ENCODE results near the gene MRPL12.

The MRPL12 gene

GRCh38 chr17:81702934-81703746 is at the start of gene MRPL12:
MRPL12 (plus strand) TSS chr17:81703367; CDS start chr17:81703502, 135 bp downstream.
- DNase-seq (ENCODE audit: low read depth in 2 of 2), result peak; percentile 85 to 86

DNA sequence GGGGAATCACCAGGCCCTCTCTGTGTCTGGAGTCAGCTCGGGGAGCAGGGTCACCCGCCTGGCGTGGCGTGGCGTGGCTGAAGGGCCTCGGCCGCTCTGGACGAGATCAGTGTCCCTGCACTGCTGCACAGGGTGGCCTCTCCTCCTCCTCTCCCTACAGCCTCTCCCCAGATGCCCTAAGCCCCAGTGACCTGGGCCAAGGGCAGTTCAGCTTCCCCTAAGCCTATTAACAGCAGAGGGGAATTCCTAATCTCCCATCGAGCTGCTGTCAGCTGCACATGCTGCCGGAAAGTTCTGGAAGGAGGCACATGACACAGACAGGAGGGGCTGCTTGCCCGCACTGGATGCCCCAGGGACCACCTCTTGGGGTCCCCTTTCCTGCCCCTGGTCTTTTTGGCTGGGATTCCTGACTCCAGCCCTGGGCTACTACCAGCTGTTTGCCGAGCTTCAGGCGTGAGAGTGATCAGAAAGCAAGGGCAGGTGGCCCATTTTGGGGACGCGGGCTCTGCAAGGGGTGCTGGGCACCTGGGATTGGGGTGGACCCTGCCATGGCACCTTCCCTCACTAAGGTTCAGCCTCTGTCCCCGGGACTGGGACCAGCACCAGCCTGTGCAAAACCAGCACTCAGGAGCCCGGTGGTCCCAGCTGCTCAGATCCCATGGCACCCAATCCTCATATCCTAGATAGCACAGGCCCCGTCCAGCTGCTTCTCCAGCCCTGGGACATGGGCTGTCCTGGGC is 47.6 kb upstream of the MRPL12 start:
- DNase-seq (ENCODE audit: low read depth in 2 of 2), result no peak

GRCh38 chr17:81656118-81656743 is 46.9 kb upstream of the MRPL12 start, which contains the start of gene PDE6G:
PDE6G (minus strand) TSS chr17:81656542; CDS start chr17:81653305, 3,237 bp downstream.
- no peak for DNase-seq (ENCODE audit: low read depth in 2 of 2)

DNA sequence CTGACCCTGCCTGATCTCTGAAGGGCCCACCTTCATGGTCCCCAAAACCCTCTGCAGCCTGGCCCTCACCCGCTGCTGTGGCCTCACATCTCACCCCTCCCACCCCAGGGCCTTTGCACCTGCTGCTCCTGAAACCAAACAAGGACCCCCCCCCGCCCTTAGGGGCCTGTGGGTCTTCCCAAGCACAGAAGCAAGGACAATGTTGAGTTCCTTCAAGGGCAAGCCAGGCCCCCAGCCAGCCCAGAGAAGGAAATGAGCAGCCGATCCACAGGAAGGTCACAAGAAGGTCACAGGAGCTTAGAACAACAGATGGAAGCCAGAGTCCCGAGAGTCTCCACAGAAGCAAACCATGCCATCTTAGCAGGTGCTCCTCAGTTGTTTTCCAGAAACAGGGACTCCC is 46.3 kb upstream of the MRPL12 start:
- DNase-seq (ENCODE audit: low read depth in 2 of 2), result no peak

DNA sequence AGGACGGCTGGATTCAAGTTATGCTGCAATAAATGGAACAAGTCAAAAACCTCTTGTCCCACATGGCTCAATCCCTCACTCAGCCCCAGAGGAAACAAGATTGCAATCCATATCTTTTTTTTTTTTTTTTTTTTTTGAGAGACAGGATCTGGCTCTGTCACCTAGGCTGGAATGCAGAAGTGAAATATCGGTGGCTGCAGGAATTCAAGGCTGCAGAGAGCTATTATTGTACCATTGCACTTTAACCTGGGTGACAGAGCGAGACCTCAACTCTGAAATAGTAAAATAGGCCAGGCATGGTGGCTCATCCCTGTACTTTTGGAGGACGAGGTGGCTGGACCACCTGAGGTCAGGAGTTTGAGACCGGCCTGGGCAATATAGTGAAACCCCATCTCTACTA is 44.1 kb upstream of the MRPL12 start:
- DNase-seq (ENCODE audit: low read depth in 2 of 2), result no peak

DNA sequence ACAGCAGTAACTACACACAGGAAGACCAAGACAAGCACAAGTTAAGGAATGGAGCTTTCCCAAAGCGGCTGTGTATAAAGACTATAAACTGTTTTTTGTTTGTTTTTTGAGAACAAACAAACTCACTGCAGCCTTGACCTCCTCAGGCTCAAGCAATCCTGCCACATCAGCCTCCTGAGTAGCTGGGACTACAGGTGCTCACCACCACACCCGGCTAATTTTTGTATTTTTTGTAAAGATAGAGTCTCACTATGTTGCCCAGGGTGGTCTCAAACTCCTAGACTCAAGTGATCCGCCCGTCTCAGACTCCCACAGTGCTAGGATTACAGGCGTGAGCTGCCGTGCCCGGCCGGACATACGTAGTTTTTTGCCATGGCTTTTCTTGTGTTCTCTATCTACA is 42.7 kb upstream of the MRPL12 start:
- DNase-seq (ENCODE audit: low read depth in 2 of 2), result no peak

DNA sequence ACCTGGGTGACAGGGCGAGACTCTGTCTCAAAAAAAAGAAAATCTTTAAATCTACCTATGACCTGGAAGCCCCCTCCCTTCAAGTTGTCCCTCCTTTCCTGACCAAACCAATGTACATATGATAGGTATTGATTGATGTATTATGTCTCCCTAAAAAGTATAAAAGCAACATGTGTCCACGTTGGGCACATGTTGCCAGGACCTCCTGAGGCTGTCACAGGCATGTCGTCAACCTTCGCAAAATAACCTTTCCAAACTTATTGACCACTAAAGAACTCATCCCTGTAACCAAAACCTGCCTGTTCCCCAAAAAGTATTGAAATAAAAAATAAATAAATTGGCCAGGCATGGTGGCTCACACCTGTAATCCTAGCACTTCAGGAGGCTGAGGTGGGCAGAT is 41.2 kb upstream of the MRPL12 start:
- DNase-seq (ENCODE audit: low read depth in 2 of 2), result no peak

DNA sequence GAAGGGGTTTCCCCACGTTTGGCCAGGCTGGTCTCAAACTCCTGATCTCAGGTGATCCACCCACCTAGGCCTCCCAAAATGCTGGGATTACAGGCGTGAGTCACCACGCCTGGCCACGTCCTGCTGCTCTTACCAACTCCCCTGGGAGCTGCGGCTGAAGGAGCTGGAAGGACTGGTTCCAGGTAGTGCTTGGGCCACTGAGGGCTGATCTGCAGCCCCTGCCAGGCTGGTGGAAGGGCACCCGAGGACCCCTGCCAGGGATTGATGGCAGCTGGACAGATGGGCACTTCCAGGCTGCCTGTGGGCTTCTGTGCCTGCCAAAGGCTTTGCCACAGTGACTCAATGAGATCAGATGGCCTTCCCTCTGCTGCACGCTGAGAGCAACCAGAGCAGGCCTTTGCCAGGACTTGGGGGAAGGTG is 39.1 kb upstream of the MRPL12 start:
- DNase-seq (ENCODE audit: low read depth in 2 of 2), result no peak

- peak; percentile 36 to 51 for DNase-seq (ENCODE audit: low read depth in 2 of 2)
Measured at GRCh38 chr17:81665205-81666091, 37.7 kb upstream of the MRPL12 start.

GRCh38 chr17:81666092-81666341 is 37.1 kb upstream of the MRPL12 start:
- no peak for DNase-seq (ENCODE audit: low read depth in 2 of 2)

- peak; percentile 92 to 94 for DNase-seq (ENCODE audit: low read depth in 2 of 2)
Measured at GRCh38 chr17:81666342-81667191, 36.6 kb upstream of the MRPL12 start, which contains the start of the genes CCDC137 and OXLD1. CCDC137 (plus strand) TSS chr17:81666737; CDS start chr17:81666767, 30 bp downstream. OXLD1 (minus strand) TSS chr17:81666605; CDS start chr17:81666577, 28 bp downstream.

DNA sequence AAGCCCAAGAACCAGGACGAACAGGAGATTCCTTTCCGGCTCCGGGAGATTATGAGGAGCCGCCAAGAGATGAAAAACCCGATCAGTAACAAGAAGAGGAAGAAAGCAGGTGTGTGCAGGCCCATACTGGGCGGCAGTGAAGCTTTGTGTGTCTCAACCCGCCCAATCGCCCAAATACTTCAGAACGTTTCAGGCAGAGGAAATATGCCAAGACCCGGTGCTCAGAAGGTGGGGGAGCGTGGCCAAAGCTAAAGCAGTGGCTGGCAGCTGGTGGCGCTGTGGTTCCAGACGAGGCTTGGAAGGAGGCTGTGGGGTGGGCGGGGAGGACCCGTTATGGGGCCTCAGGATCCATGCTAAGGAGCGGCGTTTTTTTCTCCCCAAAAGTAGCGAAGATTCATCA is 35.4 kb upstream of the MRPL12 start:
- DNase-seq (ENCODE audit: low read depth in 2 of 2), result no peak

DNA sequence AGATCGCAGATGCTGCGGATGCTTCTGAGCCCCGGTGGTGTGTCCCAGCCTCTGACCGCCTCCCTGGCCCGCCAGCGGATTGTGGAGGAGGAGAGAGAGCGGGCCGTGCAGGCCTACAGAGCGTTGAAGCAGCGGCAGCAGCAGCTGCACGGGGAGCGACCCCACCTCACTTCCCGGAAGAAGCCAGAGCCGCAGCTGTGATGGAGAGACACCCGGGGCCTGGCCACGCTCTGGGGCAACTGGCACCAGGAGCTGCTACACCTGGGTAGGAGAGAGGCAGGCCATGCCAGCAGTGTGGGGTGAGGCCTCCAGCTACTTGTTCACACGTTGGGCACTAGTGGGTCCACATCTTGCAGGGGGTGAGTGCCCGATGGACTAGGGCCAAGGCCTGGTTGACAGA is 30.7 kb upstream of the MRPL12 start:
- DNase-seq (ENCODE audit: low read depth in 2 of 2), result no peak

GRCh38 chr17:81672954-81673353 is 30.2 kb upstream of the MRPL12 start:
- no peak for DNase-seq (ENCODE audit: low read depth in 2 of 2)

DNA sequence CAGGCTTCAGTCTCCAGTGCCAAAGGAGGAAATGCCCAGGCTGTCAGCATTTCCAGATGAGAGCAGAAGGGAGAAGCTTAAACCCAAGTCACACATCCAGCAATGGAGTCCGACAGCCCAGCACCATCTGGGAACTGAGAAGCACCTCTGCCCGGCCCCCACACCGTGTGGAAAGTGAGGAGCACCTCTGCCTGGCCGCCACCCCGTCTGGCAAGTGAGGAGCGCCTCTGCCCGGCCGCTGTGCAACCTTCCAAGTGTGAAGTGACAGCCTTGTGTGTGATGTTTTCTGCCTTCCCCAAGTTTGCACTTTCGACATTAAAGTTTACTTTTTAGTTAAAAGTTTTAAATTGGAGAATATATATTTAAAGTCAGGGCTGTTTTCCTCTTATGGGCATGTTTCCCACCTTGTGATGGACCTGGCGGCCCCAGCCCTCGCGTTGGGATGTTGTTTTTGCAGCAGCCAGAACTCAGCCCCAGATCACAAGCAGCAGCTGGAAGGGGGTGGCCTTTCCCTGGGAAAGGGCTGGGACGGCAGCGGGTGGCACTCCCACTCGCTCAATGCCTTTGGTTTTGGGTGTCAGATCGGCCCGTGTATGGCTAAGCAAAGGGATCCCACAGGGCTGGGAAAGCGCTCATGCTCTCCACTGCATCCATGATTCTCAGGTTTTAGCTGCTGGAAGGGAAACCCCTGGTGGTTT is 29.5 kb upstream of the MRPL12 start:
- no peak for DNase-seq (ENCODE audit: low read depth in 2 of 2)

DNA sequence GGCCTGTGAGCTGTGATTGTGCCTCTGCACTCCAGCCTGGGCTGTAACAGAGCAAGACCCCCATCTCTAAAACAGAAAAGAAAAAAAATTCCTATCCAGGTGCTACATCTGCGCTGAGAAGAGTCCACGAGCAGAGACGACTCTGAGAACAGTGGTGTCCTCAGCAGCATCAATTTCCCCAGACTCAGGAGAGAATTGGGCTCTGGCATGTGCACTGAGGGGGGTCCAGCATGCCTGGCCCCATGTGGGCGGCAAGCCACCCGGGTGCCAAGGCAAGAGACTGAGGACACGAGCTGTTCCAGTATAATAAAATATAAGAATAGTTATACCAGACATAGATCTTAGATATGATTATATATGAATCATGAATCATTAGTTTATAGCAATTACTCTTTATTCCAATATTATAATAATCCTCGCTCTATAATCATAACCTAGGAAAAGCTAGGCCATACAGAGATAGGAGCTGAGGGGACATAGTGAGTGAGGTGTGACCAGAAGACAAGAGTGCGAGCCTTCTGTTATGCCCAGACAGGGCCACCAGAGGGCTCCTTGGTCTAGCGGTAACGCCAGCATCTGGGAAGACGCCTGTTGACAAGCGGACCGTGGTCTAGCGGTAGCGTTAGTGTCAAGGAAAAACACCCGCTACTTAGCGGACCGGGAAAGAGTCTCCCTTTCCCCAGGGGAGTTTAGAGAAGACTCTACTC is 27.5 kb upstream of the MRPL12 start:
- DNase-seq (ENCODE audit: low read depth in 2 of 2), result peak in 1 of 2 donors; percentile 15

DNA sequence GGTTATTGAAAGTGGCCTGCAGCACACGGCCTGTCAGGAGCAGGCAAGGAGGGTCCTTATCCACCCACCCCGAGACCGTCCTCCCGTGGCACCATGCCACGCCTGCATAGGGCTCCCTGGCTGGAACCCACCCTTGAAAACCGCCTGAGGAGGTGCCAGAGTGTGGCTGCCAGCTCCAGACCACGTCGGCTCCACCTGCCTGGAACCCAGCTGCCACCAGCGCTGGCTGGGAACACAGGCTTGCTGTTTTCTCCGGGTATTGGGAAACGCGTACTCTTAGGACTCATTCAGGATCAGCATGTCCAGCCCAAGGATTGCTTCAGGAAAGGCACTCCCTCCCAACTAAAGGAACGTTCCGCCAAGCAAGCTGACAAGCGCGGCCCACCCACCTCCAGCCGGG is 26.3 kb upstream of the MRPL12 start:
- DNase-seq (ENCODE audit: low read depth in 2 of 2), result no peak

GRCh38 chr17:81680150-81680549 is 23.0 kb upstream of the MRPL12 start:
- no peak for DNase-seq (ENCODE audit: low read depth in 2 of 2)

DNA sequence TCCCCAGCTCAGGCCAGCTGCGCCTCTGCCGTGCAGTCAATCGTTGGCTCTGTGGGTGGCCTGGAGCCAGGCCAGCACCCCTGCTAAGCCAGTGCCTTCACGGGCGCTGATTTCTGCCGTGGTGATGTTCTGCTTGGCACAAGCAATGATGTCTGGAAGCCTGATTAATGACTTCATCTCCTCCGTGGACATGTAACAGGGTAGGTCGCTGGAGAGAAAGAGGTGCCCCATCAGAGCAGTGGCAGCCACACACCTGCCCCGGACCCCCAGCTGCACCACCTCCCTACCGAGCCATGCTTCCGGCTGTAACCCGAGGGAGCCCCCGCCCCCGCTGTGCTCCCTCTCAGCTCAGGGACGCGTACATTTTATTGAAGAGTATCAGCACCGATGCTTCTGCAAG is 21.5 kb upstream of the MRPL12 start:
- no peak for DNase-seq (ENCODE audit: low read depth in 2 of 2)
